K562 (cell line): ENCODE data around the gene ILK. TPM values are rescaled to one million over a fixed set of nuclear protein-coding genes. Genes with fewer than 3 reads are reported as not detected.

Experiments
- BRF1 ChIP-seq: IDR thresholded peaks from 3 replicates; pipeline ENCODE4 v1.6.1; 2011; ENCODE audit warnings: borderline replicate concordance, mild to moderate bottlenecking; ENCODE audit not compliant: insufficient read length; ENCODE audit errors: extremely low read depth
- DNMT1 ChIP-seq: fragments of 450-650 bp; IDR thresholded peaks from 2 replicates; pipeline ENCODE4 v1.6.1; 2016; ENCODE audit warnings: antibody characterized with exemption, mild to moderate bottlenecking
- ETV1 ChIP-seq: fragments of 450-650 bp; conservative IDR thresholded peaks from 2 replicates; pipeline ENCODE4 v1.6.1; 2016; ENCODE audit warnings: missing genetic modification characterization, control low read depth, low read depth, missing compliant biosample characterization
- HDAC3 ChIP-seq: fragments of 450-650 bp; IDR thresholded peaks from 2 replicates; pipeline ENCODE4 v1.6.1; 2018; ENCODE audit warnings: borderline replicate concordance, mild to moderate bottlenecking, moderate library complexity; ENCODE audit not compliant: partially characterized antibody
- HNRNPUL1 ChIP-seq: fragments of 200-400 bp; formaldehyde crosslinking; IDR thresholded peaks from 2 replicates; pipeline ENCODE4 v1.6.1; 2017; ENCODE audit warnings: low read length
- JUND ChIP-seq, 2 experiments: IDR thresholded peaks; 2 replicates in 1 of 2; 3 replicates in 1 of 2; pipeline ENCODE4 v1.6.1; 2011; ENCODE audit warnings: borderline replicate concordance in 2 of 2, low read depth in 2 of 2, low read length in 2 of 2, improper control_type of control experiment in 1 of 2, missing biosample characterization in 1 of 2, missing genetic modification characterization in 1 of 2, missing genetic modification reagents in 1 of 2
- KDM4B ChIP-seq, 2 experiments: fragments of 450-650 bp in 1 of 2; sonication (generic) in 1 of 2; IDR thresholded peaks; 2 replicates each; pipeline ENCODE4 v1.6.1; 2016 to 2017; ENCODE audit warnings: borderline replicate concordance in 2 of 2, antibody characterized with exemption in 1 of 2, low read depth in 1 of 2, mild to moderate bottlenecking in 1 of 2
- LCOR ChIP-seq: sonication (generic); formaldehyde crosslinking; IDR thresholded peaks from 2 replicates; pipeline ENCODE4 v1.8.0; 2022; ENCODE audit warnings: mild to moderate bottlenecking, missing genetic modification reagents
- SMARCA4 ChIP-seq: fragments of 450-650 bp; IDR thresholded peaks from 2 replicates; pipeline ENCODE4 v1.6.1; 2016
- SNRNP70 ChIP-seq: fragments of 200-400 bp; formaldehyde crosslinking; optimal IDR thresholded peaks from 2 replicates; pipeline ENCODE3; 2017; ENCODE audit warnings: low read depth, low read length
- ZNF253 ChIP-seq: fragments of 250-450 bp; sonication (Bioruptor Pico); conservative IDR thresholded peaks from 2 replicates; pipeline ENCODE4 v1.6.1; 2021; ENCODE audit warnings: mild to moderate bottlenecking
- polyA plus RNA-seq, 8 experiments: library from polyadenylated mRNA; depleted of rRNA in 4 of 8; stranded (reverse) in 5 of 8; unstranded in 3 of 8; fragments of >200 nt; fragmentation: Nextera tagmentation in 2 of 8; fragmentation: Illumina TruSeq in 1 of 8; extraction: Ambion mirVana in 2 of 8; extraction: Trizol in 1 of 8; gene quantifications; 2 replicates each; pipeline versions ENCODE4 v1.2.1 to v1.2.3, GENCODE V29; 2011 to 2014; ENCODE audit warnings: inconsistent platforms in 1 of 8, missing spikeins in 1 of 8
- total RNA-seq, 7 experiments: library from RNA; depleted of rRNA in 6 of 7; stranded (reverse); fragments of >200 nt in 6 of 7; fragmentation: Illumina TruSeq in 2 of 7; extraction: Trizol in 2 of 7; gene quantifications; 2 replicates each; pipeline versions ENCODE4 v1.2.1 to v1.2.3, GENCODE V29; 2011 to 2021; ENCODE audit warnings: low replicate concordance in 1 of 7
- TF ChIP-seq, protein P1 (sequence below): fragments of 450-650 bp; IDR thresholded peaks from 2 replicates; pipeline ENCODE4 v1.6.1; 2017; ENCODE audit warnings: mild to moderate bottlenecking, moderate library complexity
- TF ChIP-seq, protein P2 (sequence below): sonication (generic); formaldehyde crosslinking; IDR thresholded peaks from 2 replicates; pipeline ENCODE4 v1.9.0; 2022; ENCODE audit warnings: mild to moderate bottlenecking, missing genetic modification reagents
- TF ChIP-seq, protein P3 (sequence below): IDR thresholded peaks from 2 replicates; pipeline ENCODE4 v1.6.1; 2014; ENCODE audit warnings: antibody characterized with exemption
- TF ChIP-seq, protein P4 (sequence below), 2 experiments: fragments of 450-650 bp in 1 of 2; IDR thresholded peaks; 2 replicates each; pipeline ENCODE4 v1.6.1; 2011 to 2017; ENCODE audit warnings: low read depth in 2 of 2, antibody characterized with exemption in 1 of 2, borderline replicate concordance in 1 of 2, low read length in 1 of 2, mild to moderate bottlenecking in 1 of 2, mixed read lengths in 1 of 2; ENCODE audit not compliant: control insufficient read depth in 1 of 2
- TF ChIP-seq, protein P5 (sequence below): IDR thresholded peaks from 3 replicates; pipeline ENCODE4 v1.6.1; 2011; ENCODE audit warnings: borderline replicate concordance, mild to moderate bottlenecking; ENCODE audit not compliant: insufficient read length, insufficient read depth
- TF ChIP-seq, protein P6 (sequence below): sonication (generic); formaldehyde crosslinking; IDR thresholded peaks from 2 replicates; pipeline ENCODE4 v1.8.0; 2022; ENCODE audit warnings: mild to moderate bottlenecking, low read depth, missing genetic modification reagents

ILK gene
- total and polyA plus RNA-seq, 9 of the 15 experiments (the other 6 are each of a cell fraction or from before 2014, with no cell fraction given) = 43.3 to 95.9 (median 58.9) TPM

DNA sequence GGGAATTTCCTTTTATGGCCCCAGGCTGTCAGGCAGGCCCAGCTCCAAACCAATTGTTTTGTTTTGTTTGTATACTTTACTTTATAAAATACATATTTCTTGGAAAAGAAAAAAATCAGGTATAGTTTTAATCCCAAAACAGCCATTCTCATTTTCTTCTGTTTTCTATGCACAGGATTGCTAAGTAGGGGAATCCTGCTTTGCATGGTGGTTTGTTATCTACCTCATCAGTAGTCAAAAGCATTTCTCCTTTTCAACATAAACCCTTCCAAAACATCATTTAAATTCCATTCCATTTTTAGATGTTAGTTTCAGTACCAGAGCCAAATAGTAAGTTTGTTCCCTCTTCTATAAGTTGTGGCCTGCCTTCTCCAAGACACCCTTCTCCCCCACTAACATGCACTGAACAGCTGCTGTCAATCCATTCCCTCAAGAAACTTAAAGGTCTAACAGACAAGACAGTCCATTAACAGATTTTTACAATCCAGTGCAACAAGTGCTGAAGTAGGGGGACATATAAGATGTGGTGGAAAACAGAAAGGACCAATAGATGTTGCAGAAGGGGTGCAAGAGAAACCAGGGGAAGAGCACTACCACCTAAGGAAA, 3.7 kb downstream of the ILK start (continued):
- TF ChIP-seq HDAC3 (no peak), JUND (IDR thresholded peaks at IDR 0.05; ENCODE audit: borderline replicate concordance, low read depth, low read length) (no peak), JUND (tag; IDR thresholded peaks at IDR 0.05; ENCODE audit: borderline replicate concordance, low read depth, low read length) (no peak), DNMT1 (no peak), SMARCA4 (0 out of 2 replicates have a peak, but pooled peaks have one; percentile 10), KDM4B (IDR thresholded peaks at IDR 0.05; ENCODE audit: borderline replicate concordance in 2 of 2, low read depth in 1 of 2) (no peak), ZNF253 (CRISPR knock-in tag) (no peak), SNRNP70 (no peak), LCOR (no peak), HNRNPUL1 (no peak), ETV1 (tag) (no peak), BRF1 (no peak)
- TF ChIP-seq, protein P1, sequence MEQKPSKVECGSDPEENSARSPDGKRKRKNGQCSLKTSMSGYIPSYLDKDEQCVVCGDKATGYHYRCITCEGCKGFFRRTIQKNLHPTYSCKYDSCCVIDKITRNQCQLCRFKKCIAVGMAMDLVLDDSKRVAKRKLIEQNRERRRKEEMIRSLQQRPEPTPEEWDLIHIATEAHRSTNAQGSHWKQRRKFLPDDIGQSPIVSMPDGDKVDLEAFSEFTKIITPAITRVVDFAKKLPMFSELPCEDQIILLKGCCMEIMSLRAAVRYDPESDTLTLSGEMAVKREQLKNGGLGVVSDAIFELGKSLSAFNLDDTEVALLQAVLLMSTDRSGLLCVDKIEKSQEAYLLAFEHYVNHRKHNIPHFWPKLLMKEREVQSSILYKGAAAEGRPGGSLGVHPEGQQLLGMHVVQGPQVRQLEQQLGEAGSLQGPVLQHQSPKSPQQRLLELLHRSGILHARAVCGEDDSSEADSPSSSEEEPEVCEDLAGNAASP = no peak
- TF ChIP-seq, protein P2, sequence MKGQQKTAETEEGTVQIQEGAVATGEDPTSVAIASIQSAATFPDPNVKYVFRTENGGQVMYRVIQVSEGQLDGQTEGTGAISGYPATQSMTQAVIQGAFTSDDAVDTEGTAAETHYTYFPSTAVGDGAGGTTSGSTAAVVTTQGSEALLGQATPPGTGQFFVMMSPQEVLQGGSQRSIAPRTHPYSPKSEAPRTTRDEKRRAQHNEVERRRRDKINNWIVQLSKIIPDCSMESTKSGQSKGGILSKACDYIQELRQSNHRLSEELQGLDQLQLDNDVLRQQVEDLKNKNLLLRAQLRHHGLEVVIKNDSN (CRISPR knock-in tag) = no peak
- TF ChIP-seq, protein P3, sequence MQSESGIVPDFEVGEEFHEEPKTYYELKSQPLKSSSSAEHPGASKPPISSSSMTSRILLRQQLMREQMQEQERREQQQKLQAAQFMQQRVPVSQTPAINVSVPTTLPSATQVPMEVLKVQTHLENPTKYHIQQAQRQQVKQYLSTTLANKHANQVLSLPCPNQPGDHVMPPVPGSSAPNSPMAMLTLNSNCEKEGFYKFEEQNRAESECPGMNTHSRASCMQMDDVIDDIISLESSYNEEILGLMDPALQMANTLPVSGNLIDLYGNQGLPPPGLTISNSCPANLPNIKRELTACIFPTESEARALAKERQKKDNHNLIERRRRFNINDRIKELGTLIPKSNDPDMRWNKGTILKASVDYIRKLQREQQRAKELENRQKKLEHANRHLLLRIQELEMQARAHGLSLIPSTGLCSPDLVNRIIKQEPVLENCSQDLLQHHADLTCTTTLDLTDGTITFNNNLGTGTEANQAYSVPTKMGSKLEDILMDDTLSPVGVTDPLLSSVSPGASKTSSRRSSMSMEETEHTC = no peak
- TF ChIP-seq, protein P4, sequence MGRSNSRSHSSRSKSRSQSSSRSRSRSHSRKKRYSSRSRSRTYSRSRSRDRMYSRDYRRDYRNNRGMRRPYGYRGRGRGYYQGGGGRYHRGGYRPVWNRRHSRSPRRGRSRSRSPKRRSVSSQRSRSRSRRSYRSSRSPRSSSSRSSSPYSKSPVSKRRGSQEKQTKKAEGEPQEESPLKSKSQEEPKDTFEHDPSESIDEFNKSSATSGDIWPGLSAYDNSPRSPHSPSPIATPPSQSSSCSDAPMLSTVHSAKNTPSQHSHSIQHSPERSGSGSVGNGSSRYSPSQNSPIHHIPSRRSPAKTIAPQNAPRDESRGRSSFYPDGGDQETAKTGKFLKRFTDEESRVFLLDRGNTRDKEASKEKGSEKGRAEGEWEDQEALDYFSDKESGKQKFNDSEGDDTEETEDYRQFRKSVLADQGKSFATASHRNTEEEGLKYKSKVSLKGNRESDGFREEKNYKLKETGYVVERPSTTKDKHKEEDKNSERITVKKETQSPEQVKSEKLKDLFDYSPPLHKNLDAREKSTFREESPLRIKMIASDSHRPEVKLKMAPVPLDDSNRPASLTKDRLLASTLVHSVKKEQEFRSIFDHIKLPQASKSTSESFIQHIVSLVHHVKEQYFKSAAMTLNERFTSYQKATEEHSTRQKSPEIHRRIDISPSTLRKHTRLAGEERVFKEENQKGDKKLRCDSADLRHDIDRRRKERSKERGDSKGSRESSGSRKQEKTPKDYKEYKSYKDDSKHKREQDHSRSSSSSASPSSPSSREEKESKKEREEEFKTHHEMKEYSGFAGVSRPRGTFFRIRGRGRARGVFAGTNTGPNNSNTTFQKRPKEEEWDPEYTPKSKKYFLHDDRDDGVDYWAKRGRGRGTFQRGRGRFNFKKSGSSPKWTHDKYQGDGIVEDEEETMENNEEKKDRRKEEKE (IDR thresholded peaks at IDR 0.05; ENCODE audit: borderline replicate concordance in 1 of 2, control insufficient read depth in 1 of 2, low read depth in 2 of 2, low read length in 1 of 2) = no peak
- TF ChIP-seq, protein P5, sequence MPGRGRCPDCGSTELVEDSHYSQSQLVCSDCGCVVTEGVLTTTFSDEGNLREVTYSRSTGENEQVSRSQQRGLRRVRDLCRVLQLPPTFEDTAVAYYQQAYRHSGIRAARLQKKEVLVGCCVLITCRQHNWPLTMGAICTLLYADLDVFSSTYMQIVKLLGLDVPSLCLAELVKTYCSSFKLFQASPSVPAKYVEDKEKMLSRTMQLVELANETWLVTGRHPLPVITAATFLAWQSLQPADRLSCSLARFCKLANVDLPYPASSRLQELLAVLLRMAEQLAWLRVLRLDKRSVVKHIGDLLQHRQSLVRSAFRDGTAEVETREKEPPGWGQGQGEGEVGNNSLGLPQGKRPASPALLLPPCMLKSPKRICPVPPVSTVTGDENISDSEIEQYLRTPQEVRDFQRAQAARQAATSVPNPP = no peak
- TF ChIP-seq, protein P6, sequence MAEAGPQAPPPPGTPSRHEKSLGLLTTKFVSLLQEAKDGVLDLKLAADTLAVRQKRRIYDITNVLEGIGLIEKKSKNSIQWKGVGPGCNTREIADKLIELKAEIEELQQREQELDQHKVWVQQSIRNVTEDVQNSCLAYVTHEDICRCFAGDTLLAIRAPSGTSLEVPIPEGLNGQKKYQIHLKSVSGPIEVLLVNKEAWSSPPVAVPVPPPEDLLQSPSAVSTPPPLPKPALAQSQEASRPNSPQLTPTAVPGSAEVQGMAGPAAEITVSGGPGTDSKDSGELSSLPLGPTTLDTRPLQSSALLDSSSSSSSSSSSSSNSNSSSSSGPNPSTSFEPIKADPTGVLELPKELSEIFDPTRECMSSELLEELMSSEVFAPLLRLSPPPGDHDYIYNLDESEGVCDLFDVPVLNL = no peak
